Posterior cingulate gyrus (tissue), 11 donors: ENCODE data around the gene MYLK2.
A peak's percentile ranks its signal among the peaks of the same experiment; 100 is the strongest.

Experiments used
- DNase-seq, 10 donors: peaks; one replicate each; pipeline versions ENCODE4 v3.0.0 to v3.0.0-alpha.2; 2020 to 2021; ENCODE audit warnings: mixed read lengths in 3 of 10
- intact Hi-C: fragments of 100-400 bp; cut with DNase I; formaldehyde crosslinking; loops from one replicate; pipeline ENCODE4 v1.15.1; 2023

Gene MYLK2

GRCh38 chr20:31815408-31816188 is 3.6 kb upstream of the MYLK2 start:
- intact Hi-C loops = no loop called here
- peak in 2 of 10 donors; percentile 17 to 45 for DNase-seq

DNA sequence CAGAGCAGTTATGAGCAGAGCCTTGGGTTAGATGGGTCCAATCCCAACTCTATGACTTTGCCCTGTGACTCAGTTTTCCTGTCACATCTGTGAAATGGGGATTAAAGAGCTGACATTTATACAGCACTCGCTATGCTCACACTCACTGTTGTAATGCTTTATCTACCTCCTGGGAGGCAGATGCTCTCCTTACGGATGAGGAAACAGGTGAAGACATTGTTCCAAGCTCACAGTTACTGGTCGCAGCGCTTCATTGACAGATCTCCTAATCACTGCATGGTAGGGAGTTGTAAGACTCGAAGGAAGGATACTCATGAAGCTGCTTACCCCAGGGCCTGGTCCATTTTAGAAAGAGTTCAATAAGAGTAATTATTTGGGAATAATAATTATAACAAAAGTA is 2.9 kb upstream of the MYLK2 start:
- DNase-seq = no peak
- intact Hi-C loops = no loop called here

GRCh38 chr20:31817461-31817860 is 1.7 kb upstream of the MYLK2 start:
- peak in 1 of 10 donors; percentile 20 for DNase-seq
- intact Hi-C loops = no loop called here

DNA sequence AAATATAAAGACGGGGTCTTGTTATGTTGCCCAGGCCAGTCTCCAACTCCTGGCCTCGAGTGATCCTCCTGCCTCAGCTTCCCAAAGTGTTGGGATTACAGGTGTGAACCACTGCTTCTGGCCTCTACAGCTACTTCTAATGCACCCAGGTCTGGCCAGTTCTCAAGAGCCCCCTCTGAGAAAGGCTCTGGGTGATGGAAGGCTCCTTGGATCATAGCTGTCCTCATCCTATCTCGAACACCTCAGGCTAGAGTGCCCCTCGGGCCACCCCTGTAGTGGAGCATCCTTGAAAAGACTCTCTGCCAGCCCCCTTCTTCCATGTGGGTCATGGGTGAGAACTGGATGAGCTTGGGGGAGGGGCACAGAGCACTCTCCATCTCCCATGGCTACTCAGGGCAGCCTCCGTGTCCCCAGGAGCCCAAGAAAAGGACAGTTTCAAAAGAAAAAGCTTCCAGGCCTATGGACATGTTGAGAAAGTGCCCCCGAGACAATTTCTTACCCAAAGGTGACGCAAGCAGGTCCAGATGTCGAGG is 714 bp upstream of the MYLK2 start:
- intact Hi-C loops = no loop called here
- peak in 2 of 10 donors; percentile 5 to 28 for DNase-seq

DNA sequence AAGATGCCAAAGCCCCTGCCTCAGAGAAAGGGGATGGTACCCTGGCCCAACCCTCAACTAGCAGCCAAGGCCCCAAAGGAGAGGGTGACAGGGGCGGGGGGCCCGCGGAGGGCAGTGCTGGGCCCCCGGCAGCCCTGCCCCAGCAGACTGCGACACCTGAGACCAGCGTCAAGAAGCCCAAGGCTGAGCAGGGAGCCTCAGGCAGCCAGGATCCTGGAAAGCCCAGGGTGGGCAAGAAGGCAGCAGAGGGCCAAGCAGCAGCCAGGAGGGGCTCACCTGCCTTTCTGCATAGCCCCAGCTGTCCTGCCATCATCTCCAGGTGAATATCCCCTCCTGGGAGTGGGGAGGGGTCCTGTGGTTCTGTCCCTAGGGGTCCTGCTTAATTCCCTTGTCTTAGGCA is 1.1 kb downstream of the MYLK2 start:
- intact Hi-C loops = loop anchor here (5.0 to 10.0 kb wide), 3 partner anchors 272 to 835 kb away; partner anchors contain the start of genes PLAGL2 and POFUT1
- peak in 2 of 10 donors; percentile 52 to 67 for DNase-seq

DNA sequence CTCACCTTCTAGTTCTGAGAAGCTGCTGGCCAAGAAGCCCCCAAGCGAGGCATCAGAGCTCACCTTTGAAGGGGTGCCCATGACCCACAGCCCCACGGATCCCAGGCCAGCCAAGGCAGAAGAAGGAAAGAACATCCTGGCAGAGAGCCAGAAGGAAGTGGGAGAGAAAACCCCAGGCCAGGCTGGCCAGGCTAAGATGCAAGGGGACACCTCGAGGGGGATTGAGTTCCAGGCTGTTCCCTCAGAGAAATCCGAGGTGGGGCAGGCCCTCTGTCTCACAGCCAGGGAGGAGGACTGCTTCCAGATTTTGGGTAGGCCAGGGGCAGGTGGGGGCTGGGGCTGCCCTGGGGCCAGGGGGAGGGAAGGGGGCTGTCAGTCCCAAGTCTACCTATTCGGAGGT is 2.3 kb downstream of the MYLK2 start:
- intact Hi-C loops = loop anchor here (5.0 to 10.0 kb wide), 3 partner anchors 271 to 833 kb away; partner anchors contain the start of genes PLAGL2 and POFUT1
- peak in 2 of 10 donors; percentile 64 to 67 for DNase-seq

- peak; percentile 46 to 96 (median 78) for DNase-seq
- intact Hi-C loops = loop anchor here (1.0 to 10.0 kb wide), 5 partner anchors 130 to 832 kb away; partner anchors contain the start of genes PDRG1, PLAGL2 and POFUT1
Measured at GRCh38 chr20:31822421-31823330, 3.5 kb downstream of the MYLK2 start.

GRCh38 chr20:31823360-31824124 is 4.4 kb downstream of the MYLK2 start:
- intact Hi-C loops = loop anchor here (1.0 to 10.0 kb wide), 5 partner anchors 129 to 831 kb away; partner anchors contain the start of genes PDRG1, PLAGL2 and POFUT1
- peak in 2 of 10 donors; percentile 57 to 77 for DNase-seq

DNA sequence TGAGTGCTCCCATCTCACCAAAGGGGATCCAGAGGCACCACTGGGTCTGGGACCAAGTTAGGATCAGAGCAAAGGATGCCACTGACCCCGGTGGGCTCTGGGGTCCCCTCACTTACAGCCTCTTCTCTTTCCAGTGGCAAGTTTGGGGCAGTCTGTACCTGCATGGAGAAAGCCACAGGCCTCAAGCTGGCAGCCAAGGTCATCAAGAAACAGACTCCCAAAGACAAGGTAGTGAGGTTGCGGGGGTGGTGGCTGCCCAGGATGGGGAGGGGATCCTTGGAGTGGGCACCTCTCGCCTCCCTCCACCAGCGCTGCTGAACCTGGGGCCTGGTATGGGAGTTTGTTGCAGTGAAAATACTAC is 4.9 kb downstream of the MYLK2 start:
- intact Hi-C loops = loop anchor here (5.0 to 10.0 kb wide), 3 partner anchors 268 to 831 kb away; partner anchors contain the start of genes PLAGL2 and POFUT1
- DNase-seq = peak in 2 of 10 donors; percentile 9 to 65

GRCh38 chr20:31824554-31825313 is 5.6 kb downstream of the MYLK2 start:
- intact Hi-C loops = loop anchor here (5.0 to 10.0 kb wide), 3 partner anchors 268 to 830 kb away; partner anchors contain the start of genes PLAGL2 and POFUT1
- DNase-seq = peak in 2 of 10 donors; percentile 39 to 62

- DNase-seq = peak in 1 of 10 donors; percentile 12
- intact Hi-C loops = loop anchor here (10.0 kb wide), 2 partner anchors 379 to 829 kb away; partner anchors contain the start of genes PLAGL2 and POFUT1
Measured at GRCh38 chr20:31826074-31826473, 6.9 kb downstream of the MYLK2 start.

DNA sequence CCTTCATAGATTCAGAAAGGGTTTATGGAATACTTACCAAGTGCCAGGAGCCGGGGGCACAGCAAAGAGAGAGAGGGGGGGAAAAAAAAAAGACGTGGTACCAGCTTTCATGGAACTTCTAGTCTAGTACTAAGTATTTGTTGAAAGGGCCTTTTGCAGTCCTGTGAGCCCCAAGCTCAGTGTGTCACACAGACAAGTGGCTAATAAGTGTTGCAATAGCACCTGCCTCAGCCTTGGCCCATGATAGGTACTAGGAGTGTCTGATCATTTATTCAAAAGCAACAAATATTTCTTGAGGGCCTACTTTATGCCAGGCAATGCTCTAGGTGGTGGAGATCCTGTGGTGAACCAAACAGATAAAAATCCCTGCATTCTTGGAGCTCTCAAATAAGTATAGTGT is 7.9 kb downstream of the MYLK2 start:
- peak in 1 of 10 donors; percentile 1 for DNase-seq
- intact Hi-C loops = loop anchor here (10.0 kb wide), 2 partner anchors 378 to 828 kb away; partner anchors contain the start of genes PLAGL2 and POFUT1

DNA sequence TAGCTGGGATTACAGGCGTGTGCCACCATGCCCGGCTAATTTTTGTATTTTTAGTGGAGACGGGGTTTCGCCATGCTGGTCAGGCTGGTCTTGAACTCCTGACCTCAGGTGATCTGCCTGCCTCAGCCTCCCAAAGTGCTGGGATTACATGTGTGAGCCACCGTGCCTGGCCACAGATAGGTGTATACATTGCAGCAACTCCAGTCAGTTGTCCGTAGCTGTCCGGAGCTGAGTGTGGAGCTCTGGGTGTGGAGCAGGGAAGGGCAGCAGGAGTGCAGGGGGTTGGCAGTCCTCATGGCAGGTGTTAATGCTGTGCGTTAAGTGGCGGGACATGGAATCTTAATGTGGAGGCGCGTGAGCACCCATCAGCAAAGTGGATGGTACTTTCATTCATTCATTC is 8.9 kb downstream of the MYLK2 start:
- peak in 2 of 10 donors; percentile 59 to 69 for DNase-seq
- intact Hi-C loops = loop anchor here (10.0 kb wide), 2 partner anchors 377 to 827 kb away; partner anchors contain the start of genes PLAGL2 and POFUT1

GRCh38 chr20:31829731-31830130 is 10.6 kb downstream of the MYLK2 start:
- DNase-seq = peak in 2 of 10 donors; percentile 25 to 28
- intact Hi-C loops = loop anchor here (10.0 kb wide), 2 partner anchors 375 to 825 kb away; partner anchors contain the start of genes PLAGL2 and POFUT1

- DNase-seq = peak in 2 of 10 donors; percentile 32 to 51
- intact Hi-C loops = no loop called here
Measured at GRCh38 chr20:31830406-31830981, 11.3 kb downstream of the MYLK2 start.

DNA sequence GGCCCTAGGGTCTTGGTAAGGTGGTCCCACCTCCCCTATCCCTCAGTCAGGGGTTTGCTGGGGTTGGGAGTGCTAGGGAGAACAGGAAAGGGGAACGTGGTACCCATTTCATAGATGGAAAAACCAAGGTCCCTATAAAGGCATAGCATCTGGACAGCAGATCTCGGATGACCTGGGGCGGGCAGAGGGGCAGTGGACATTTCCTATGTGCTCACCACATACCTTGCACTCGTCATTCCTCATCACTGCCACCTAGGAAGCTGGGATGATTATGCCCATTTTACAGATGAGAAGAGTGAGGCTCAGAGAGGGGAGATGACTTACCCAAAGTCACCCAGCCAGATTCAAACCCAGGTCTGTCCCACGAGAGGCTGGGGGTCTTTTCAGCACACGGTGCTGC is 12.1 kb downstream of the MYLK2 start:
- intact Hi-C loops = no loop called here
- DNase-seq = peak in 1 of 10 donors; percentile 52

- intact Hi-C loops = no loop called here
Measured at GRCh38 chr20:31831771-31832306, 12.7 kb downstream of the MYLK2 start.

More at GRCh38 chr20:31831771-31832306, 12.7 kb downstream of the MYLK2 start:
- DNase-seq = peak in 3 of 10 donors; percentile 13 to 55 (median 40)
